Fibroblast of villous mesenchyme (primary cell): ENCODE measurements around the gene LAMTOR4. TPM values are rescaled to one million over a fixed set of nuclear protein-coding genes. Genes with fewer than 3 reads are reported as not detected.

Experiments used
- DNase-seq: peaks from one replicate; pipeline ENCODE4 v3.0.0-alpha.2; 2010; ENCODE audit warnings: low read depth
- H3K4me3 ChIP-seq: 2 replicates; pipeline ENCODE4 v1.5.1; 2011; ENCODE audit warnings: low read depth, mild to moderate bottlenecking, low read length
- CTCF ChIP-seq: IDR thresholded peaks from 2 replicates; pipeline ENCODE4 v1.5.1; 2012; ENCODE audit warnings: low read depth, mild to moderate bottlenecking, low read length; ENCODE audit not compliant: insufficient read depth
- total RNA-seq: library from RNA; depleted of rRNA; stranded (reverse); fragments of >200 nt; gene quantifications from 2 replicates; pipeline ENCODE4 v1.2.3, GENCODE V29; 2012

The LAMTOR4 gene
- total RNA-seq, result 65.2 and 81.5 TPM in 2 replicates

- TF ChIP-seq CTCF, result no peak
- H3K4me3 ChIP-seq, result peak within 1 kb of the TSS; percentile 94
- peak; percentile 99 for DNase-seq
These were observed at the start of gene LAMTOR4 for GRCh38 chr7:100148559-100149328. LAMTOR4 (plus strand) TSS chr7:100148918; CDS start chr7:100148973, 55 bp downstream.

GRCh38 chr7:100099452-100099851 is 49.3 kb upstream of the LAMTOR4 start:
- no peak for DNase-seq
- no peak for TF ChIP-seq CTCF
- H3K4me3 ChIP-seq, result peak overlapping the region; percentile 85

- peak; percentile 99 for DNase-seq
- H3K4me3 ChIP-seq, result peak overlapping the region; percentile 85
- TF ChIP-seq CTCF, result no peak
These were observed 48.2 kb upstream of the LAMTOR4 start for GRCh38 chr7:100100420-100101015.

- no peak for TF ChIP-seq CTCF
- DNase-seq, result peak; percentile 99
- H3K4me3 ChIP-seq, result peak within 1 kb of the TSS; percentile 85
These were observed 47.5 kb upstream of the LAMTOR4 start, which contains the start of the genes AP4M1 and MCM7 for GRCh38 chr7:100101016-100101862. AP4M1 (plus strand) TSS chr7:100101643; CDS start chr7:100101715, 72 bp downstream. MCM7 (minus strand) TSS chr7:100101397; CDS start chr7:100101294, 103 bp downstream.

- peak overlapping the region; percentile 85 for H3K4me3 ChIP-seq
- peak; percentile 94 for DNase-seq
- TF ChIP-seq CTCF, result no peak
These were observed 45.5 kb upstream of the LAMTOR4 start for GRCh38 chr7:100102950-100103840.

- DNase-seq, result no peak
- TF ChIP-seq CTCF, result no peak
- H3K4me3 ChIP-seq, result no peak overlapping the region
These were observed 43.2 kb upstream of the LAMTOR4 start for GRCh38 chr7:100105534-100105933.
